ENCODE results near the gene CTXND1.

DNA sequence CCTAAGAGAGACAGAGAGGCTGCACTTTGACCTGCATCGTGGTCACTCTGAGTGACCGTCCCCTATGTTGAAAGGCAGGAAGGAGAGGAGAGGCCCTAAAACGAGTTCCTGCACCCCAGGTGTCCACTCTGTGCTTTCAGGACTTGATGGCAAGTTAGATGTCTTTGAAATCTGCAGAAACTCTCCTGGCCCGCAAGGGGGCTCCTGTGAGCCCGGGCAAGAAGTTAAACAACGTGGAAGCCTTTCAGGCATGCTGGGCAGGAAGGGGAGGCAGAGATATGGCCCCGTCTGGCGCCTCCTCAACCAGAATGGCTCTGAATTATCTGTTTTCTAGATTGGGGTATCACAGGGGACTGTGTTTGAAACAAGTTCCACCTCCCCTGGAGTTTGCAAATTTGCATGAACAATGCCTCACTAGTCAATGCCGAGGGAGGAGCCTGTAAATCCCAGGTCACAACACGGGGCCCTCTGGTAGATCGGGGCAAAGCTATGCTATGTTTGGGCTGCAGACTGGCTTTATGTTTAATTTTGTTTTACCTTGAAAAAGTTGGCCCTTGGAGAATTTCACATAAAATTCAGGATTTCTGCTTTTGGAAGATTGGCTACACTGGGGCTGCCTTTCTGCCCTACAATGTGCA, 9.8 kb downstream of the CTXND1 start:
- TF ChIP-seq, protein P1, sequence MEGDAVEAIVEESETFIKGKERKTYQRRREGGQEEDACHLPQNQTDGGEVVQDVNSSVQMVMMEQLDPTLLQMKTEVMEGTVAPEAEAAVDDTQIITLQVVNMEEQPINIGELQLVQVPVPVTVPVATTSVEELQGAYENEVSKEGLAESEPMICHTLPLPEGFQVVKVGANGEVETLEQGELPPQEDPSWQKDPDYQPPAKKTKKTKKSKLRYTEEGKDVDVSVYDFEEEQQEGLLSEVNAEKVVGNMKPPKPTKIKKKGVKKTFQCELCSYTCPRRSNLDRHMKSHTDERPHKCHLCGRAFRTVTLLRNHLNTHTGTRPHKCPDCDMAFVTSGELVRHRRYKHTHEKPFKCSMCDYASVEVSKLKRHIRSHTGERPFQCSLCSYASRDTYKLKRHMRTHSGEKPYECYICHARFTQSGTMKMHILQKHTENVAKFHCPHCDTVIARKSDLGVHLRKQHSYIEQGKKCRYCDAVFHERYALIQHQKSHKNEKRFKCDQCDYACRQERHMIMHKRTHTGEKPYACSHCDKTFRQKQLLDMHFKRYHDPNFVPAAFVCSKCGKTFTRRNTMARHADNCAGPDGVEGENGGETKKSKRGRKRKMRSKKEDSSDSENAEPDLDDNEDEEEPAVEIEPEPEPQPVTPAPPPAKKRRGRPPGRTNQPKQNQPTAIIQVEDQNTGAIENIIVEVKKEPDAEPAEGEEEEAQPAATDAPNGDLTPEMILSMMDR (conservative IDR thresholded peaks at IDR 0.05; ENCODE audit: low read depth, low read length) = peak; percentile 65
- no peak for TF ChIP-seq EZH2 (IDR thresholded peaks at IDR 0.05; ENCODE audit: low read length, unreplicated experiment)

All from PC-3 (cell line).